COR-L47 (cell line): ENCODE results near the gene ARHGAP23.
A peak's percentile ranks its signal among the peaks of the same experiment; 100 is the strongest.
"Not testable (repeated sequence)": the region's sequence is repeated elsewhere in the genome, so short reads cannot be mapped to it uniquely, and the experiment has no call there.

Experiments
- DNase-seq: peaks from one replicate; lab custom pipeline; 2025; lab: John Stamatoyannopoulos, UW

Gene ARHGAP23

GRCh38 chr17:38512473-38513058 lies 84.3 kb downstream of the ARHGAP23 start:
- DNase-seq: no peak

- not testable (repeated sequence) for DNase-seq
These were observed 98.3 kb downstream of the ARHGAP23 start for GRCh38 chr17:38526526-38526925.

- DNase-seq: peak; percentile 16
These were observed 99.9 kb downstream of the ARHGAP23 start for GRCh38 chr17:38528141-38528540.

GRCh38 chr17:38530856-38531255 lies 102.6 kb downstream of the ARHGAP23 start:
- DNase-seq: not testable (repeated sequence)

GRCh38 chr17:38531761-38532160 lies 103.5 kb downstream of the ARHGAP23 start:
- DNase-seq: not testable (repeated sequence)

GRCh38 chr17:38532451-38532850 lies 104.2 kb downstream of the ARHGAP23 start:
- no peak for DNase-seq

- DNase-seq: no peak
These were observed 105.0 kb downstream of the ARHGAP23 start for GRCh38 chr17:38533241-38533640.

GRCh38 chr17:38533866-38534497 lies 105.7 kb downstream of the ARHGAP23 start:
- no peak for DNase-seq

GRCh38 chr17:38534498-38534885 lies 106.2 kb downstream of the ARHGAP23 start:
- no peak for DNase-seq

- no peak for DNase-seq
These were observed 107.6 kb downstream of the ARHGAP23 start for GRCh38 chr17:38535886-38536285.

GRCh38 chr17:38536661-38537060 lies 108.4 kb downstream of the ARHGAP23 start:
- no peak for DNase-seq

GRCh38 chr17:38538906-38539305 lies 110.6 kb downstream of the ARHGAP23 start:
- DNase-seq: peak; percentile 82

- peak; percentile 80 for DNase-seq
These were observed 111.1 kb downstream of the ARHGAP23 start for GRCh38 chr17:38539386-38539785.

GRCh38 chr17:38540514-38541045 lies 112.3 kb downstream of the ARHGAP23 start:
- no peak for DNase-seq

- DNase-seq: no peak
These were observed 113.0 kb downstream of the ARHGAP23 start for GRCh38 chr17:38541281-38541680.

GRCh38 chr17:38542286-38542685 lies 114.0 kb downstream of the ARHGAP23 start:
- DNase-seq: no peak

GRCh38 chr17:38543403-38544174 lies 115.3 kb downstream of the ARHGAP23 start:
- DNase-seq: no peak

- no peak for DNase-seq
These were observed 116.0 kb downstream of the ARHGAP23 start for GRCh38 chr17:38544175-38544838.

- DNase-seq: no peak
These were observed 116.6 kb downstream of the ARHGAP23 start for GRCh38 chr17:38544839-38545209.

GRCh38 chr17:38545531-38546225 lies 117.4 kb downstream of the ARHGAP23 start:
- DNase-seq: no peak

GRCh38 chr17:38546396-38546795 lies 118.1 kb downstream of the ARHGAP23 start:
- no peak for DNase-seq

GRCh38 chr17:38547444-38547843 lies 119.2 kb downstream of the ARHGAP23 start:
- no peak for DNase-seq
